ENCODE data around the gene PBXIP1. TPM values are rescaled to one million over a fixed set of nuclear protein-coding genes. Genes with fewer than 3 reads are reported as not detected.

Gene PBXIP1
- total RNA-seq, 1 experiment from 2014 or later: 26.5 TPM

- CTCF ChIA-PET: interaction anchor here (0.6 to 2.8 kb wide), 7 partner anchors 13 to 135 kb away, joined by 3 to 8 read pairs (median 4); no protein-coding TSS in a partner anchor
- H3K9me3 Mint-ChIP-seq: peaks cover 4% of the 10 kb centered on the region; the same call in 1 of the 2 replicates
- no peaks in the 10 kb centered on the region; the same call in 1 of the 2 replicates for H3K27me3 Mint-ChIP-seq (ENCODE audit: low read depth)
- peaks cover 5% of the 10 kb centered on the region for H3K4me1 Mint-ChIP-seq
- H3K36me3 Mint-ChIP-seq: no peaks in the 10 kb centered on the region
- H3K27ac Mint-ChIP-seq: peak overlapping the region; percentile 20; the same call in 1 of the 2 replicates
- POLR2A ChIA-PET: no interaction called here
- TF ChIP-seq CBFB (CRISPR knock-in tag; IDR thresholded peaks at IDR 0.05; ENCODE audit: low read depth): no peak
- no peak for TF ChIP-seq ZNF671 (CRISPR knock-in tag; IDR thresholded peaks at IDR 0.05)
- no peak for TF ChIP-seq NFYB (CRISPR knock-in tag; conservative IDR thresholded peaks at IDR 0.05; ENCODE audit: low read depth)
- TF ChIP-seq ATF3 (CRISPR knock-in tag; conservative IDR thresholded peaks at IDR 0.05): no peak
- no peak for TF ChIP-seq ZNF425 (CRISPR knock-in tag; conservative IDR thresholded peaks at IDR 0.05)
- no peak for TF ChIP-seq CDX4 (CRISPR knock-in tag; IDR thresholded peaks at IDR 0.05; ENCODE audit: borderline replicate concordance)
- no peak for TF ChIP-seq GRHL2 (CRISPR knock-in tag; IDR thresholded peaks at IDR 0.05; ENCODE audit: insufficient replicate concordance, severe bottlenecking)
- TF ChIP-seq ZNF121 (CRISPR knock-in tag; IDR thresholded peaks at IDR 0.05): no peak
- no peak for TF ChIP-seq ZNF317 (CRISPR knock-in tag; IDR thresholded peaks at IDR 0.05; ENCODE audit: borderline replicate concordance, low read depth)
- no peak for TF ChIP-seq HMGXB4 (CRISPR knock-in tag; IDR thresholded peaks at IDR 0.05)
- no peak for TF ChIP-seq CREM (CRISPR knock-in tag; IDR thresholded peaks at IDR 0.05)
- TF ChIP-seq, protein P1, sequence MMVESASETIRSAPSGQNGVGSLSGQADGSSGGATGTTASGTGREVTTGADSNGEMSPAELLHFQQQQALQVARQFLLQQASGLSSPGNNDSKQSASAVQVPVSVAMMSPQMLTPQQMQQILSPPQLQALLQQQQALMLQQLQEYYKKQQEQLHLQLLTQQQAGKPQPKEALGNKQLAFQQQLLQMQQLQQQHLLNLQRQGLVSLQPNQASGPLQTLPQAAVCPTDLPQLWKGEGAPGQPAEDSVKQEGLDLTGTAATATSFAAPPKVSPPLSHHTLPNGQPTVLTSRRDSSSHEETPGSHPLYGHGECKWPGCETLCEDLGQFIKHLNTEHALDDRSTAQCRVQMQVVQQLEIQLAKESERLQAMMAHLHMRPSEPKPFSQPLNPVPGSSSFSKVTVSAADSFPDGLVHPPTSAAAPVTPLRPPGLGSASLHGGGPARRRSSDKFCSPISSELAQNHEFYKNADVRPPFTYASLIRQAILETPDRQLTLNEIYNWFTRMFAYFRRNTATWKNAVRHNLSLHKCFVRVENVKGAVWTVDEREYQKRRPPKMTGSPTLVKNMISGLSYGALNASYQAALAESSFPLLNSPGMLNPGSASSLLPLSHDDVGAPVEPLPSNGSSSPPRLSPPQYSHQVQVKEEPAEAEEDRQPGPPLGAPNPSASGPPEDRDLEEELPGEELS (CRISPR knock-in tag; IDR thresholded peaks at IDR 0.05): no peak
- TF ChIP-seq, protein P2, sequence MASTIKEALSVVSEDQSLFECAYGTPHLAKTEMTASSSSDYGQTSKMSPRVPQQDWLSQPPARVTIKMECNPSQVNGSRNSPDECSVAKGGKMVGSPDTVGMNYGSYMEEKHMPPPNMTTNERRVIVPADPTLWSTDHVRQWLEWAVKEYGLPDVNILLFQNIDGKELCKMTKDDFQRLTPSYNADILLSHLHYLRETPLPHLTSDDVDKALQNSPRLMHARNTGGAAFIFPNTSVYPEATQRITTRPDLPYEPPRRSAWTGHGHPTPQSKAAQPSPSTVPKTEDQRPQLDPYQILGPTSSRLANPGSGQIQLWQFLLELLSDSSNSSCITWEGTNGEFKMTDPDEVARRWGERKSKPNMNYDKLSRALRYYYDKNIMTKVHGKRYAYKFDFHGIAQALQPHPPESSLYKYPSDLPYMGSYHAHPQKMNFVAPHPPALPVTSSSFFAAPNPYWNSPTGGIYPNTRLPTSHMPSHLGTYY (CRISPR knock-in tag; IDR thresholded peaks at IDR 0.05): no peak
- no peak for TF ChIP-seq NR3C1 (CRISPR knock-in tag; conservative IDR thresholded peaks at IDR 0.05; ENCODE audit: low read depth)
- no peak for TF ChIP-seq SP1 (CRISPR knock-in tag; conservative IDR thresholded peaks at IDR 0.05)
- TF ChIP-seq IRF2 (CRISPR knock-in tag; IDR thresholded peaks at IDR 0.05; ENCODE audit: borderline replicate concordance, low read depth): no peak
- H3K4me3 Mint-ChIP-seq: no peak overlapping the region
- ATAC-seq (no peak), DNase-seq (ENCODE audit: low spot score) (no peak)
Observed at GRCh38 chr1:154895798-154896197, 60.1 kb downstream of the PBXIP1 start.

Small RNA genes lying within 50 kb of the gene (microRNA-seq; reads per million reads assigned to microRNA genes)
- gene MIR4258 (ENCODE audit: borderline number of aligned reads): not detected

Other genes with a start within 250 kb of the PBXIP1 start
- gene KCNN3, start 85.8 kb downstream of the PBXIP1 start, total RNA-seq (2021): 1.3 to 2.1 TPM (median 1.9 TPM) in 3 replicates
- gene PMVK, start 19.4 kb downstream of the PBXIP1 start, total RNA-seq (2021): 26.8 to 38.7 TPM (median 36.8 TPM) in 3 replicates
- gene PYGO2, start 5.7 kb upstream of the PBXIP1 start, total RNA-seq (2021): 37.4 to 38.8 TPM (median 38.0 TPM) in 3 replicates
- gene SHC1, start 14.6 kb upstream of the PBXIP1 start, total RNA-seq (2021): 180 to 199 TPM (median 180 TPM) in 3 replicates
- gene CKS1B, start 18.6 kb upstream of the PBXIP1 start, total RNA-seq (2021): 258 to 301 TPM (median 278 TPM) in 3 replicates
- gene FLAD1, start 27.2 kb upstream of the PBXIP1 start, total RNA-seq (2021): 71.1 to 88.3 TPM (median 71.2 TPM) in 3 replicates
- gene LENEP, start 37.5 kb upstream of the PBXIP1 start, total RNA-seq (2021): 0.48 to 1.2 TPM in 2 of 3 replicates, not detected in the other
- gene ZBTB7B, start 46.7 kb upstream of the PBXIP1 start, total RNA-seq (2021): 29.8 to 32.1 TPM (median 31.5 TPM) in 3 replicates
- 0.83 to 1.8 TPM (median 1.6 TPM) in 3 replicates for gene DCST2, start 77.7 kb upstream of the PBXIP1 start, total RNA-seq (2021)
- 0.15 TPM in 1 of 3 replicates, not detected in the others for gene DCST1, start 77.7 kb upstream of the PBXIP1 start, total RNA-seq (2021)
- gene ADAM15, start 95.2 kb upstream of the PBXIP1 start, total RNA-seq (2021): 32.1 to 38.4 TPM (median 33.2 TPM) in 3 replicates
- gene EFNA4, start 107.6 kb upstream of the PBXIP1 start, total RNA-seq (2021): 19.5 to 22.7 TPM (median 22.3 TPM) in 3 replicates
- gene EFNA3, start 122.7 kb upstream of the PBXIP1 start, total RNA-seq (2021): 12.5 to 15.4 TPM (median 15.4 TPM) in 3 replicates
- gene EFNA1, start 171.8 kb upstream of the PBXIP1 start, total RNA-seq (2021): 6.0 to 7.3 TPM (median 6.5 TPM) in 3 replicates
- 39.0 to 47.8 TPM (median 46.0 TPM) in 3 replicates for gene SLC50A1, start 179.8 kb upstream of the PBXIP1 start, total RNA-seq (2021)
- gene DPM3, start 184.4 kb upstream of the PBXIP1 start, total RNA-seq (2021): 70.6 to 79.8 TPM (median 73.5 TPM) in 3 replicates
- 104 to 161 TPM (median 147 TPM) in 3 replicates for gene KRTCAP2, start 217.2 kb upstream of the PBXIP1 start, total RNA-seq (2021)
- gene TRIM46, start 217.8 kb upstream of the PBXIP1 start, total RNA-seq (2021): 20.3 to 22.1 TPM (median 21.4 TPM) in 3 replicates

Measured in WTC11 (cell line).